Cardiac fibroblast (primary cell): Measurements from ENCODE around the gene OPCML.

Experiments
- DNase-seq, 2 donors: peaks; one replicate each; pipeline versions ENCODE4 v3.0.0 to v3.0.0-alpha.2; 2010; ENCODE audit warnings: low read depth in 2 of 2
- H3K4me3 ChIP-seq, 2 donors: replicated peaks in 1 of 2; 1 replicate in 1 of 2; 2 replicates in 1 of 2; pipeline ENCODE4 v1.5.1; 2011; ENCODE audit warnings: low read depth in 2 of 2, low read length in 2 of 2, mild to moderate bottlenecking in 2 of 2, moderate library complexity in 1 of 2
- CTCF ChIP-seq: IDR thresholded peaks from one replicate; pipeline ENCODE4 v1.5.1; 2011; ENCODE audit warnings: low read depth, mild to moderate bottlenecking, low read length, inconsistent platforms

Gene OPCML

DNA sequence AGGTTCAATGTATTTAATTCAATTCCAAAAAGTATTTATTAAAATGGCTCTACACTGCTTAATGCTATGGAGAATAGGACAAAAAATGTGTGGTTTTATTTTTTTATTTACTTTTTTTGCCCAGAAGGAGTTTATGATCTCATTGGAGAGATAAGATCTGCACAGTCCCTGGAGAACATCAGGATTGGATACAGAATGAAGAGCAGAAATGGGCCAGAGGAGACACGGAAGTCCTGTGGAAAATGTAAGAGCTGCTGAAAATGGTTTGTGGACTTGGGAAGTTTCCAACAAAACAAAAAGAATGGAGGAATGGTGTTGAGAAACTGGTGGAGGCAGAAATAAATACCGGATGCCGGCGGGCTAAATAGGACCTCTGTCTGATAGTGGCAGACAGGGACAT is 554.6 kb downstream of the OPCML start:
- no peak overlapping the region for H3K4me3 ChIP-seq
- no peak for TF ChIP-seq CTCF

DNA sequence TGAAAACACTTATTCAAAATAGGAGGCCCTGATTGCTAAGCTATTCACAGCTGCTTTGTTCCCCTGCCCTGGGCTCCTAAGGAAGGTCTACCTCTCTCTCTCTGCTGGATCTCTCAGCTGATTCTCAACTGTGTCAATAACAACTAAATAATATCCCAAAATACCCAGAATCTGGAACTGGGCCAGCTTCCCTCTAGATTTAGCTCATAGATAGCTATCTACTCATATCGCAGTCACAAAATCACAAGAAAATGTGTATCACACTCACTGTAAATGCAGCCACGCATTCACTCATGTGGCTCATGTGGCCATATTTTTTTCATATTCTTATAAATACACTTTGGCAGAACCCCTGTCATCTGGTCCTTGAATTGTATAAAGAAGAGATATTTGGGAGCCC is 555.1 kb downstream of the OPCML start:
- H3K4me3 ChIP-seq: no peak overlapping the region
- TF ChIP-seq CTCF: no peak
- no peak for DNase-seq

More for the DNA sequence above, 554.6 kb downstream of the OPCML start:
- DNase-seq: no peak

DNA sequence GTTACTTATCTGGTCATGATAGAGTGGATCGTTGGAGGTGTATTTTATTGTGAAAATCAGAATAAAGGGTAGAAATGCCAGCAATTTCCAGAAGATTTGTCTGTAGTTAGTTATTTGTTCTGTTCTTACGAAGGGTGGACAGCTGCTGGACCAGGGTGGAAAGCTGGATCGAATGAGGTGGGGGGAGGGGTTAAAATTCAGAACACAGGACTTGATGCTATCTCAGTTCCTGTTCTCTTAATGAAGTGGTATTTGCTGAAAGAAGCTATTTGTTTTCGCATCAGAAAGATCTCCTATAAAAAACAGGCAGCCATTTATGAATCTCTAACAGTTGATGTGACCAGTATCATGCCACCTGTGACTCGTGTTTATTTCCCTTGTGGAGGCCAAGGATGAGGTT is 556.2 kb downstream of the OPCML start:
- DNase-seq: no peak
- no peak for TF ChIP-seq CTCF
- H3K4me3 ChIP-seq: no peak overlapping the region

- DNase-seq: no peak
- H3K4me3 ChIP-seq: no peak overlapping the region
- TF ChIP-seq CTCF: no peak
These were observed 558.6 kb downstream of the OPCML start for GRCh38 chr11:132973686-132974085.

- H3K4me3 ChIP-seq: no peak overlapping the region
- DNase-seq: no peak
- no peak for TF ChIP-seq CTCF
These were observed 559.7 kb downstream of the OPCML start for GRCh38 chr11:132972565-132972964.

GRCh38 chr11:132971351-132971750 is 561.0 kb downstream of the OPCML start:
- no peak overlapping the region for H3K4me3 ChIP-seq
- no peak for TF ChIP-seq CTCF
- no peak for DNase-seq

DNA sequence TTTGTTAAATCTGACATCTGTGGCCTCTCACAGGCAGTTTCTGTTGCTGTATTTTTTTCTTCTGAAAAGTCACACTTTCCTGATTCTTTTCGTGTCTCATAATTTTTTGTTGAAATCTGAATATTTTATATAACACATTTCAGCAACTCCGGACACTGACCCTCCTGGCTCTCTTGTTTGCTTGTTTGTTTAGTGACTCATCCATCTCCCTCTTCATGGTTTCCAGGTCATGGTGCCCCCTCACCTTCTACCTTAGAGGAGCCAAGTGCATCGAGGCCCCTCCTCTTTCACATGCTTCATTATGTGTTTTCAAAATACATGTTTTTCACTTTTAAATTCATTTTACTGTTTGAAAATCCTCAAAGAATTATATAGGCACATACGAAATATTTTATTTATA is 562.4 kb downstream of the OPCML start:
- H3K4me3 ChIP-seq: no peak overlapping the region
- TF ChIP-seq CTCF: no peak
- no peak for DNase-seq
